ENCODE measurements around the gene FRMD8. TPM values are rescaled to one million over a fixed set of nuclear protein-coding genes. Genes with fewer than 3 reads are reported as not detected.

Gene FRMD8
- total and polyA plus RNA-seq, 2 experiments from 2014 or later, result 25.4 to 106 TPM

- H3K9me3 ChIP-seq (ENCODE audit: low read depth), result no peaks in the 10 kb centered on the region
- TF ChIP-seq EZH2phosphoT487 (IDR thresholded peaks at IDR 0.05; ENCODE audit: insufficient read depth, low read depth) (no peak), EZH2 (IDR thresholded peaks at IDR 0.05; ENCODE audit: insufficient read depth, poor library complexity, severe bottlenecking) (no peak)
- no peak overlapping the region for H2AFZ ChIP-seq
- H3K36me3 ChIP-seq (ENCODE audit: low read depth), result no peaks in the 10 kb centered on the region
- H3K9me2 ChIP-seq (ENCODE audit: insufficient read depth), result no peaks in the 10 kb centered on the region
- H3K4me3 ChIP-seq, result no peak overlapping the region
- peaks cover 15% of the 10 kb centered on the region for H3F3A ChIP-seq (ENCODE audit: insufficient read depth)
- no peak overlapping the region for H3K27ac ChIP-seq
- 95 to 97% methylated on average over 14 of the region's 14 CpGs for WGBS, 2 experiments (ENCODE audit: low coverage in 1 of 2, low lambda C conversion rate in 2 of 2, missing lambda C conversion rate in 2 of 2)
- H3K9ac ChIP-seq, result no peak overlapping the region
- H3K4me1 ChIP-seq (ENCODE audit: insufficient read depth), result peaks cover 23% of the 10 kb centered on the region
- no peaks in the 10 kb centered on the region for H4K20me1 ChIP-seq (ENCODE audit: insufficient read depth)
- no peaks in the 10 kb centered on the region for H3K27me3 ChIP-seq (replicated peaks; ENCODE audit: insufficient read depth)
- H3K79me2 ChIP-seq (ENCODE audit: insufficient read depth), result peaks cover 10% of the 10 kb centered on the region
- DNase-seq, result no peak
- in situ Hi-C loops (cut with MboI), result loop anchor here (10.0 kb wide), 1 partner anchor 136 kb away; no protein-coding TSS in a partner anchor
- H3K4me2 ChIP-seq (ENCODE audit: unreplicated experiment), result no peak overlapping the region
Observed at GRCh38 chr11:65378928-65379638, 7.4 kb upstream of the FRMD8 start.

- 92 to 94% methylated on average over 12 to 13 of the region's 13 CpGs for WGBS, 2 experiments (ENCODE audit: low coverage in 1 of 2, low lambda C conversion rate in 2 of 2, missing lambda C conversion rate in 2 of 2)
- Histone ChIP-seq H3K36me3 (ENCODE audit: low read depth) (no peaks in the 10 kb centered on the region), H3K79me2 (ENCODE audit: insufficient read depth) (peaks cover 12% of the 10 kb centered on the region), H3K9ac (no peak overlapping the region), H2AFZ (no peak overlapping the region), H3K27me3 (replicated peaks; ENCODE audit: insufficient read depth) (no peaks in the 10 kb centered on the region), H3K4me2 (ENCODE audit: unreplicated experiment) (no peak overlapping the region), H3K4me1 (ENCODE audit: insufficient read depth) (peaks cover 27% of the 10 kb centered on the region), H4K20me1 (ENCODE audit: insufficient read depth) (no peaks in the 10 kb centered on the region), H3K9me3 (ENCODE audit: low read depth) (no peaks in the 10 kb centered on the region), H3K27ac (no peak overlapping the region), H3K9me2 (ENCODE audit: insufficient read depth) (no peaks in the 10 kb centered on the region), H3F3A (ENCODE audit: insufficient read depth) (peaks cover 23% of the 10 kb centered on the region), H3K4me3 (no peak overlapping the region)
- TF ChIP-seq EZH2phosphoT487 (IDR thresholded peaks at IDR 0.05; ENCODE audit: insufficient read depth, low read depth) (no peak), EZH2 (IDR thresholded peaks at IDR 0.05; ENCODE audit: insufficient read depth, poor library complexity, severe bottlenecking) (no peak)
- no peak for DNase-seq
- in situ Hi-C loops (cut with MboI), result loop anchor here (10.0 kb wide), 1 partner anchor 135 kb away; no protein-coding TSS in a partner anchor
Observed at GRCh38 chr11:65379698-65380459, 6.6 kb upstream of the FRMD8 start.

GRCh38 chr11:65380460-65381119, 5.8 kb upstream of the FRMD8 start:
- in situ Hi-C loops (cut with MboI), result no loop called here
- TF ChIP-seq EZH2phosphoT487 (IDR thresholded peaks at IDR 0.05; ENCODE audit: insufficient read depth, low read depth) (no peak), EZH2 (IDR thresholded peaks at IDR 0.05; ENCODE audit: insufficient read depth, poor library complexity, severe bottlenecking) (no peak)
- no peaks in the 10 kb centered on the region for H3K9me2 ChIP-seq (ENCODE audit: insufficient read depth)
- no peak overlapping the region; the same call in 1 of the 2 replicates for H3K27ac ChIP-seq
- peaks cover 19% of the 10 kb centered on the region for H3K79me2 ChIP-seq (ENCODE audit: insufficient read depth)
- DNase-seq, result no peak
- no peak overlapping the region for H3K4me3 ChIP-seq
- peaks cover 27% of the 10 kb centered on the region for H3K4me1 ChIP-seq (ENCODE audit: insufficient read depth)
- H3K27me3 ChIP-seq (replicated peaks; ENCODE audit: insufficient read depth), result no peaks in the 10 kb centered on the region
- H3K9ac ChIP-seq, result 0 out of 2 replicates have a peak overlapping the region, but pooled peaks have one; percentile 94
- H4K20me1 ChIP-seq (ENCODE audit: insufficient read depth), result no peaks in the 10 kb centered on the region
- WGBS, 2 experiments (ENCODE audit: low coverage in 1 of 2, low lambda C conversion rate in 2 of 2, missing lambda C conversion rate in 2 of 2), result 89 to 91% methylated on average over 14 to 16 of the region's 16 CpGs
- H3K9me3 ChIP-seq (ENCODE audit: low read depth), result no peaks in the 10 kb centered on the region
- H3K36me3 ChIP-seq (ENCODE audit: low read depth), result no peaks in the 10 kb centered on the region
- H2AFZ ChIP-seq, result no peak overlapping the region
- H3K4me2 ChIP-seq (ENCODE audit: unreplicated experiment), result no peak overlapping the region
- peaks cover 28% of the 10 kb centered on the region for H3F3A ChIP-seq (ENCODE audit: insufficient read depth)

GRCh38 chr11:65381716-65382032, 4.8 kb upstream of the FRMD8 start:
- Histone ChIP-seq H3K79me2 (ENCODE audit: insufficient read depth) (peaks cover 28% of the 10 kb centered on the region), H2AFZ (peak overlapping the region; percentile 50), H3K9me3 (ENCODE audit: low read depth) (no peaks in the 10 kb centered on the region), H3K9me2 (ENCODE audit: insufficient read depth) (no peaks in the 10 kb centered on the region), H3F3A (ENCODE audit: insufficient read depth) (peaks cover 28% of the 10 kb centered on the region), H3K4me3 (peak overlapping the region; percentile 65), H3K36me3 (ENCODE audit: low read depth) (no peaks in the 10 kb centered on the region), H4K20me1 (ENCODE audit: insufficient read depth) (no peaks in the 10 kb centered on the region), H3K27me3 (replicated peaks; ENCODE audit: insufficient read depth) (no peaks in the 10 kb centered on the region), H3K4me1 (ENCODE audit: insufficient read depth) (peaks cover 29% of the 10 kb centered on the region), H3K27ac (peak overlapping the region; percentile 99), H3K9ac (peak overlapping the region; percentile 94), H3K4me2 (ENCODE audit: unreplicated experiment) (peak overlapping the region; percentile 65)
- no peak for TF ChIP-seq EZH2 (IDR thresholded peaks at IDR 0.05; ENCODE audit: insufficient read depth, poor library complexity, severe bottlenecking)
- TF ChIP-seq EZH2phosphoT487 (IDR thresholded peaks at IDR 0.05; ENCODE audit: insufficient read depth, low read depth), result no peak
- 3 to 7% methylated on average over 6 of the region's 6 CpGs for WGBS, 2 experiments (ENCODE audit: low coverage in 1 of 2, low lambda C conversion rate in 2 of 2, missing lambda C conversion rate in 2 of 2)
- in situ Hi-C loops (cut with MboI), result no loop called here
- peak; percentile 72 for DNase-seq
